CMK (cell line): ENCODE results near the gene ITGA11.

Experiments used
- DNase-seq: peaks from one replicate; pipeline ENCODE4 v3.0.0-alpha.2; 2010; ENCODE audit warnings: low read depth

ITGA11 gene

GRCh38 chr15:68265081-68265480 lies 166.9 kb downstream of the ITGA11 start:
- no peak for DNase-seq

- no peak for DNase-seq
Measured at GRCh38 chr15:68264282-68264681, 167.7 kb downstream of the ITGA11 start.

DNA sequence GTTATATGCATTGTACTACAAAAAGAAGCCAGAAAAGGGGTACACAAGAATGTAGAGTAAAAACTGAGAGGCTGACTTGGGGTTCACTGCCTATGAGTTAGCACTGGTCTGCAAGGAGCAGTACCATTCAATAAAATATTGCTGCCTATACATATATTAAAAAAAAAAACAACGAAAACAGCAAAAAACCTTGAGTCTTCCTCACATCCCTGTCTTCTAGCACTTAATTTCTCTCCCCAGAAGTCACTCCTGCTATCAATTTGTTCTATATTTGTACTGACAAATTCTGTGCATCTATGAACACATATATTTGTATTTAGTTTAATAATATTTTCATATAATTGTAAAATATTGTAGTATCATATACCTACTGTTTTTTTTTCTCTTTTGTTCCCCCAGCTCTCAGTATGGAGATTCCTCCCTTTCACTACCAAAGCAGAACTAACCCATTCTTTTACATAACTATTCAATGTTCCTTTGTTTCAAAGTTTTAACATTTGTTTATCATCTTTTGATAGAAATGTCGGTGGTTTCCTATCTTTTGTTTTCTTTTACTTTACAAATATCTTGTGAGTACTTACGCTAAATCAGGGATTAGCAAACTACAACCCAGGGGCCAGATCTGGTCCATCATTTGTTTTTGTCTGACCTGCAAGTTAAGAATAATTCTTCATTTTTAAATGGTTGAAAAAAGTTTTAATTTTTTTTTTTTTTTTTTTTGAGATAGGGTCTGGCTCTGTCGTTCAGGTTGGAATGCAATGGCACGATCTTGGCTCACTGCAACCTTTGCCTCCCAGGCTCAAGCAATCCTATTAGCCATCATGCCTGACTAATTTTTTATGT lies 169.2 kb downstream of the ITGA11 start:
- no peak for DNase-seq

GRCh38 chr15:68261980-68262379 lies 170.0 kb downstream of the ITGA11 start:
- no peak for DNase-seq

DNA sequence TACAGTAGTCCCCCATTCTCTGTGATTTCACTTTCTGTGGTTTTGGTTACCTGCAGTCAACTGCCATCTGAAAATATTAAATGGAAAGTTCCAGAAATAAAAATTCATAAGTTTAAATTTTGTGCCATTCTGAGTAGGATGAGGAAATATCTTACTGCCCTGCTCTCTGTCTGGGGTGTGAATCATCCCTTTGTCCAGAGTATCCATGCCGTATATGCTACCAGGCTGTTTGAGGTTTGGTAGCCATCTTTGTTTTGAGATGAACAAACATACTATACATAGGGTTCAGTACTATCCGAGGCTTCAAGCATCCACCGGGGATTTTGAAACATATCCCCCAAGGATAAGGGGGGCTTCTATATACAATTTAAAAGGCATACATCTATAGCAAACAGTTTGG lies 170.7 kb downstream of the ITGA11 start:
- no peak for DNase-seq

DNA sequence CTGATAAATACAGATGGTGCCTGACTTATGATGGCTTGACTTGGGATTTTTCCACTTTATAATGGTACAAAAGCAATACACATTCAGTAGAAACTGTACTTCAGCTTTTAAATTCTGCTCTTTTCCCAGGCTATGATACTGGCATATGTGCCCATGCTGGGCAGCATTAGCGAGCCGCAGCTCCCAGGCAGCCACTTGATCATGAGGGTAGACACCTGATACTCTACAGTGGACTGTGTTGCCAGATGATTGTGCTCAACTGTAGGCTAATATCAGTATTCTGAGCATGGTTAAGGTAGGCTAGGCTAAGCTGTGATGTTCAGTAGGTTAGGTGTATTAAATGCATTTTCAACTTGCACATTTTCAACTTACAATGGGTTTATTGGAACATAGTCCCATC lies 172.1 kb downstream of the ITGA11 start:
- no peak for DNase-seq

- DNase-seq = no peak
Measured at GRCh38 chr15:68258692-68259091, 173.3 kb downstream of the ITGA11 start.

GRCh38 chr15:68256675-68257450 lies 175.1 kb downstream of the ITGA11 start:
- DNase-seq = no peak

GRCh38 chr15:68252925-68253534 lies 178.9 kb downstream of the ITGA11 start:
- DNase-seq = no peak

DNA sequence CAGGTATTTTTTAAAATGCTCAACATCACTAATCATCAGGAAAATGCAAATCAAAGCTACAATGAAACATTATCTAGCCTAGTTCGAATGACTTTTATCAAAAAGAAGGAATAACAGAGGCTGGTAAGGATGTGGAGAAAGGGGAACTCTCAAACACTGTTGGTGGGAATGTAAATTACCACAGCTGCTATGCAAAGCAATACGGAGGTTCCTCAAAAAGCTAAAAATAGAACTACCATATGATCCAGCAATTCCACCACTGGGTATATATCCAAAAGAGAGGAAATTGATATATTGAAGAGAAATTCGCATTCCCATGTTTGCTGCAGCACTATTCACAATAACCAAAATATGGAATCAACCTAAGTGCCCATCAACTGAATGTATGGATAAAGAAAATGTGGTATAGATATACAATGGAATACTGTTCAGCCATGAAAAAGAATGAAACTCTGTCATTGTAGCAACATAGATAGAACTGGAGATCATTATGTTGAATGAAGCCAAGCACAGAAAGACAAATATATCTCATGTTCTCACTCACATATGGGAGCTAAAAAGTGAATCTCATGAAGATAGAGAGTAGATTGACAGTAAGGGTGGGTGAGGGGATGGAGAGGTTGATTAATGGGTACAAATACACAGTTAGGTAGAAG lies 182.8 kb downstream of the ITGA11 start:
- no peak for DNase-seq
